GM21367 (cell line): ENCODE data around the gene PI4KA.

ENCODE experiments used
- ATAC-seq: cut with Tn5 transposase; IDR thresholded peaks from one replicate; pipeline ENCODE4 v1.9.1; 2021; ENCODE audit not compliant: unreplicated experiment

PI4KA gene

DNA sequence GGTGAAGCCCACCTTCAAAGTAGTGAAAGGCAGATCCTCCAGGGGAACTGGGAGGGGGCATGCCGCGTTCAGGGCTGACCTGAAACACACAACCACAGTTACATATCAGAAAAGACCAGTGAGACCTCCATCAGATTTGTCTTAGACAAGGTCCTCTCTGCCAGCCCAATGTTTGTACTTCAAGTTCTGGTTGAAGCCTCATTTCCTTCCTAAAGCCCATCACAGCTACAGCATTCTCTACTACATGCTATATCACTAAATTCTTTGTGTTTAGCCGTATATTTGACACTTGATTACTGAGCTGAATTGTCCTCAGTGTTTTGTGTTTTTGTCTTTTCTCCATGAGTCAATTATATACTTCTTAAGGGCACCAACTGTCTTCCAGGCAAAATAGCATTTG lies 40.1 kb downstream of the PI4KA start:
- no peak for ATAC-seq

DNA sequence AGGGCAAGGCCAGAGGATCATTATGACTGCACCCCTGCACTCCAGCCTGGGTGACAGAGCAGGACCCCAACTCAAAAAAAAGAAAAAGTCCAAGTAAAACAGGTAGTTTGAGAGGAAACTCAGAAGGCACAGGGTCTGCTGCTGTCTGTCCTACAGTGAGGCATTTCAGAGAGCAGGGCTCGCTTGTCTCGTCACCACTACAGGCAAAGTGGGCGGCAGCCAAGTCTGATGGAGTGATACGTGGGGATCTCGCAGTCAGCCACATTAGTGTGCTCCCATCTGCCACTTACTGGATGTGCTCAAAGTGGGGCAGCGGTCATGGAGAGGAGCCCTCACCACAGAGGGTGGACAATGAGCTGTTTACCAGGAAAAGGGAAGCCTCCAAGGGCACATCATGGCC lies 42.1 kb downstream of the PI4KA start:
- ATAC-seq, result no peak

DNA sequence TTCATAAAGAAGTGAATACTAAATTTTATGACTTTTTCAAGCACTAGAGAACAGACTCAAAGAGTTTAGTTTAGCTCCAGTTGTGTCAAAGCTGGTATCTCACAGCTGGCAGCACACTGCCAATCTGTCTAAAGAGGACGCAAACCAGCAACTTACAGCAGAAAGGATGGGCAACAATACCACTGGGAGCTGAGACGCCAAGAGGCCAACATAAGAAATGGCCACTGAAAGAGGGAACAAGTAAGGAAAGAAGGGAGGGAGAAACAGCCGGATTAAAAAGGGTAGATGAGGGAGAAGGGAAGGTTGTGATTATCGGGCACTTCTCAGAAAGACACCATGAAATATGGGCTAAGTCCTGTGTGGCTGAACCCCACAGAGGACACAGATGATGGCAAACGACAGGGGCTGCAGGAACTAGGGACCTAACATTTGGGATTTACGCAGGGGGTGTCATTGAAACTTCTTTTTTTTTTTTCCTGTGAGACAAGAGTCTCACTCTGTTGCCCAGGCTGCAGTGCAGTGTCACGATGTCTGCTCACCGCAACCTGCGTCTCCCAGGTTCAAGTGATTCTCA lies 43.0 kb downstream of the PI4KA start:
- ATAC-seq, result no peak

DNA sequence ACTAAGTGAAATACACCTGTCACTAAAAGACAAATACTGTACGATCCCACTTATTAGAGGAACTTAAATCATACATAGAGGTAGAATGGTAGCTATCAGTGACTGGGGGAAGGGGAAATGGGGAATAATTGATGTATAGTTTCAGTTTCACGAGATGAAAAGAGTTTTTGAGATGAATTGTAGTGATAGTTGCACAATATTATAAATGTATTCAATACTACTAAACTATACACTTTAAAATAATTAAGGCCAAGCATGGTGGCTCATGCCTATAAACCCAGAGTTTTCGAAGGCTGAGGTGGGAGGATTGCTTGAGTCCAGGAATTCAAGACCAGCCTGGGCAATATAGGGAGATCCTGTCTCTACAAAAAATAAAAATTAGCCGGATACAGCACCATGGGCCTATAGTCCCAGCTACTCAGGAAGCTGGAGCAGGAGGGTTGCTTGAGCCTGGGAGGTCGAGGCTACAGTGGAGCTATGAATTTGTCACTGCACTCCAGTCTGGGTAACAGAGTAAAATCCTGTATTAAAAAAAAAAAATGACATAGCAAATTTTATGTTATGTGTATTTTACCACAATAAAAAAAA lies 44.3 kb downstream of the PI4KA start:
- ATAC-seq, result no peak

DNA sequence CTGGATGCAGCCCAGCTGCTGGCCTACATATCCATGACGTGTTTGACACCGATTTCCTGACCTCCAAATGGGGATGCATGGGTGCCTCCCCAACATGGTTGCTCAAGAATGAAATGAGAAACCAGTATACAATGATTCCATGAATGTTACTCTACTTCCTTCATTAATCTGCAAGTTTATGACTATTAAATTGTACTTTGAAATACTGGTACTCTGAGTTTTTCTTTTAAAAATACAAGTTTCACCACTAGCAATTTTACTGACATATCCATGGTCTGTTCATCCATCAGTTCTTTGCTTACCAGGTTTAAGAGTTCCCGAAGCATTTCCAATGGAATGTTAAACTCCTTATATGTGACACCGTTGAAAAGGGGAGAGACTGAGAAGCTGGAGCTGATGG lies 45.6 kb downstream of the PI4KA start:
- ATAC-seq, result no peak

DNA sequence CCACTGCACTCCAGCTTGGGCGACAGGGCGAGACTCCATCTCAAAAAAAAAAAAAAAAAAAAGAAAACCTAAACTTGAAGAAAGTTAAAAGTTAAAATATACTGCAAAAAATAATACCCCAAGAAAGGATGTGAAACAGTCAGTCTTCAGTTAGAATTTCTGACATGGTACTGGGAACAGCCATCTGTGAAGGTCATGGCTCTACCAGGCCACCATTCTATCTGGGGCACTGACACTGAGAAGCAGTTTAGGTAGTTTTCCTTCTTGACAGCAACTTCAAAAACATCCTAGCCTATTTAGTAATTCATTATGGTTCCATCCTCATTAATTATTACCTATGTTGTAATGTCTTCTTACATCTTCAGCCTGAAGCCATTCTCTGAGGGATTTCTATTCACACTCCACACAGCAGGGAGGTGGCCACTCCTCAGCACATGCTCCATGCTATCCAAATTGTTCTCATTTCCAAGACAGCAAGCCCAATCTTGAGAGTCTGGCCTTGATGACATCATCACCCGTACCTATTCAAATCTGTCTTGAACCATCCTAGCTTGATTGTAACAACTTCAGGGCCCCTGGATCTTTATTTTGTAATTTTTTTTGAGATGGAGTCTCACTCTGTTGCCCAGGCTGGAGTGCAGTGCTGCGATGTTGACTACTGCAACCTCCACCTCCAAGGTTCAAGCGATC lies 46.5 kb downstream of the PI4KA start:
- ATAC-seq, result no peak

DNA sequence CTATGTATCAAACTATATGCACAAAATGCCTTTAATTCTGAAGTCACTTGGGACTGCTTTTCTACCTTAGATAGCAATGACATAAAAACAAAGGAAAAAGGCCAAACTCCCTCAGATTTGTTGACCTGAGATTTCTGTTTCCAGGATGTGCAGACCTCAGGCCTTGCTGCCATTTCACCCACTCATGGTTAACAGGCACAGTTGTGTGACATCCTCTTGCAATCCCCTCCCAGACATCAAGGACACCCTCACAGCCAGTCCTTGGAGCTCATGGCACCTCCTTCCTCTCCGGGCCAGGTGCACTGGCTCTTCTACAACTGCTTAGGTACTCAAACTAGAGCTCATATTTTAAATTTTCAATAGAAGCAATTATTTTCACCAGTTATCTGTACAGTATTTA lies 47.4 kb downstream of the PI4KA start:
- no peak for ATAC-seq

DNA sequence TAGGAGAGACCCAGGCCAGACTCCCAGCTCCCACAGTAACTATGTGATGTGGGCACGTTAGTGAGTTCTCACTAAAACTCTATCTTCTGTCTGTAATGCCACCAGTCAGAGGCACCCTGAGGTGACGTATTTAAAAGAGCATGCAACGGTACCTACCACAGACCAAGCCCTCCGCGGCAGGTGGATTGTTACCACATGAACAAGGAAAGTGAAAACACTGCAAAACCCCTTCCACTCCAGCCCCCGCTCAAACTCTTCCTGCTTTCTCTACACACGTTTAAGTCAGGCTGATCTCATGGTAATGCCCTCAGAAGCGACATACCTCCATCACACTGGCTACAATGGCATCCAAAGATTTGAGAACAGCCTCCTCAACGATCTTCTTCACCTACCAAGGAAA lies 48.0 kb downstream of the PI4KA start:
- no peak for ATAC-seq

DNA sequence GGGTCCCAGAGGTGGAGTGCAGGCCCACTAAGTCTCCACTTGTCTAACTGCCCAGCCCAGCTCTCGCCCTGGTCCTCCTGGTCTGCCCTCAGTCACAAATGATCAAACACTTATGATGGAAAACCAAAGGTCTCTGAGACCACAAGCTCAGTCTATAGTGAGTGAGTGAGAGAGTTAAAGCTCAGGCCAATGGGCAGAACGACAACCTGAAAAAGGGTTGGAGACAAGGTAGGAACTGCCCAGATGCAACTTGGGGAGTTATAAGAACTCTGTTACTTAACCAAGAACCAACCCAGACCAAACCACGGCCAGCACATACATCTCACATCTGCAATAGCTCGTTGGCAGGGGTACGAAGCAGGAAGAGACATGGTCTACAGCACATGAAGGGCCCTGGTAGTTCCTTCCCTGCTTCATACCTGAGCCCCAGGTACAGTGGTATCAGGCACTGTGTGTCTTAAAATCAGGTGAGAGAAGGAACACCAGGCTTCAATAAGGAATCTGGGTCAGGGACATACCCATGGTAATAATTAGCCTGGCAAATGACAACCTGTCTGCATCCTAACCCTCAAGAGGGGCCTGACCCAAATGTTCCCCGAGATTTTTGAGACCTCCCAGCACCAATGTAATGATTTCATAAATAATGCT lies 48.9 kb downstream of the PI4KA start:
- ATAC-seq, result no peak

DNA sequence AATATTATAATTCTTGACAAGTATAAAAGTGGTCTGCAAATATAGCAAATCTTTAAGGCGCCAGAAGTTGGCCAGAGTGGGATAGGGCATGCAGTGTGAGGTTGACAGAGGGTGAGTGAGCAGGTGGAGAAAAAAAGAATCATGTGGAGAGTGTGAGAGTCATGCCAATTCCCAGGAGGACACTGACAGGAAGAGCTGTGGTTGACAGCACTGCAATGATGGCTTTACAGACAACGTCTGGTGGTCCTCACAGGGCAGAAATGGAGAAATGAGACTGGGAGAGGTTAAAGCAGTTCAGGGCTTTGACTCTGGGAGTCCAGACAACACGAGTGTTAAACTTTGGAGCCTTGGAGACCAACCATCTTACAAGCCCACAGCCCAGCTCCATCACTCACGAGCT lies 49.8 kb downstream of the PI4KA start:
- ATAC-seq, result no peak

DNA sequence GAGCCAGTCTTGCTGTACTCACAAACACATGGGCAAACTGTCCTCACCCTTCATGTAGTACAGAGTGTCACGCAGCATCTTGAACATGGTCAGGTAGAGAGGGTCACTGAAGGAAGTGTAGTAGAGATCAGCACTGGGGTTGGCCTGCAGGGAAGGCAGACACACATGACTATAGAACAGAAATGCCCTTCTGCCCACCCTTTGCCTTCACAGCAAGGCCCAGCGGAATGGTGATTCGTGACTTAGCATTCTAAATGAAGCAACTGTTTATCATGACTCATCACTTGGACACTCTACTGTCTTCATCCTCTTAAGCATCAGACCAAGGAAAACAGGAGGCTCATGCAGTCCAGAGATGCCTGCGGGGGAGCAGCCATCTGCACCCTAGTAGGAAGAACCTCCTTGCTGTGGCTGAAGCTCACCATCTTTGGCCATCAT lies 51.3 kb downstream of the PI4KA start:
- ATAC-seq, result no peak

DNA sequence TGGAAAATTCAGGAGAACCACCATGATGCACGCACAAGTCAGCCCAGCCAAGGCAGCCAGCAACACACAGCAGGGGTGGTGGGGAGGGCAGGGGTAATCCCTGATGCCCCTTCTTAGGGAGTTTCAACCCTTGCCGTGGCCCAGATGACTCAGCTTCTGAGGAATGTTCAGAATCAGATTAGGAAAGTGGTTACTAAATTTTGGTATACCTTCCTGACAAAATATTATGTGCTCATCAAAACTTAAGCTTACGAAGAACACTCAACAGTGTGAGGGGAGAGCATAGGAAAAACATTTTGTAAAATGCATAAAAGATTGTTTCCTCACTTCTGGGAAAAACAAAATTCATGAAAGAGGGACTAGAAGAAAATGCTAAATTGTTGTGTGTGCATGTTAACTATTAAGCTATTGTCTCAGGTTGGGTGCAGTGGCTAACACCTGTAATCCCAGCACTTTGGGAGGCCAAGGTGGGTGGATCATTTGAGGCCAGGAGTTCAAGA lies 52.6 kb downstream of the PI4KA start:
- no peak for ATAC-seq

DNA sequence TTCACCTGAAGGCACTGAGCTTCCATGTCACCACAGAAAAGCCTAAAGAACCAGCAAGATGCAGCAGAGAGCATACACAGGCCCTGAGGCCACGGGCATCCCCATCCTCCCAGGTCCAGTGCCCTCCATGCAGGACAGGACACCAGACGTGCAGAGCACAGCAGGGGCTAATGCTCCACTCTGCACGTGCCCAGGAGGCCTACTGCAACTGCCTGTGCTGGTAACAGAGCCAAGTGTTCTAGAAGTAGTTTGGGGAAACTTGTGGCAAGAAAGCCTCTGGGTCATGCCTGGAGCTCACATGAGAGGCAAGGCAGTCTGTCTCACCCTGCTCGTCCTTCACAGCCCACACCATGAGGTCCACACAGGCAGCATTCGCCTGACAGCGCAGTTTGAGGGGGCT lies 54.0 kb downstream of the PI4KA start:
- ATAC-seq, result no peak

DNA sequence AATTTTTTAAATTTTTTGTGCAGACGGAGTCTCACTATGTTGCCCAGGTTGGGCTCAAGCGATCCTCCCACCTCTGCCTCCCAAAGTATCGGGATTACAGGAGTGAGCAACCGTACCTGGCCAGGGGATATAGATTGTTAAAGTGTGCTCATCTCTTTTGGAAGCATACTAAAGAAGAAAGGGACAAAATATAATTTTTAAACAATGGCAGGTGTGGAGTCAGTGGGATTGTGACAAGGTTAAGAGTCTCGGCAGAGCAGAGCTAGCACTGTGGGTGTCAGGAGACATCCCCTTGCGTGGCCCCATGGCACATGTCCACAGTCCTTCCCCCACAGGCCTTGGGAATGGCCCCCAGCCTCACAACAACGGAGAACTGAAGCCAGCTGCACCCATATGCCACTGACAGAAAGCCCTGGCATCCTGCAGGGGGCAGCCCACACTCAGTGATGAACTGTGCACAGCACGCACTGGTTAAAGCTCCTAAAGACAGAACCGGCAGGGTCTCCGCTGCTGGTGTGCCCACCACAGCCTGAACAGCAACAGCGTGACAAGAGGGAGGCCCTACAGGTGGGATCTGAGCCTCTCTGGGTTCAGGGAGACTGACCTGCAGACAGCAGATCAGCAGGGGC lies 54.8 kb downstream of the PI4KA start:
- ATAC-seq, result no peak

DNA sequence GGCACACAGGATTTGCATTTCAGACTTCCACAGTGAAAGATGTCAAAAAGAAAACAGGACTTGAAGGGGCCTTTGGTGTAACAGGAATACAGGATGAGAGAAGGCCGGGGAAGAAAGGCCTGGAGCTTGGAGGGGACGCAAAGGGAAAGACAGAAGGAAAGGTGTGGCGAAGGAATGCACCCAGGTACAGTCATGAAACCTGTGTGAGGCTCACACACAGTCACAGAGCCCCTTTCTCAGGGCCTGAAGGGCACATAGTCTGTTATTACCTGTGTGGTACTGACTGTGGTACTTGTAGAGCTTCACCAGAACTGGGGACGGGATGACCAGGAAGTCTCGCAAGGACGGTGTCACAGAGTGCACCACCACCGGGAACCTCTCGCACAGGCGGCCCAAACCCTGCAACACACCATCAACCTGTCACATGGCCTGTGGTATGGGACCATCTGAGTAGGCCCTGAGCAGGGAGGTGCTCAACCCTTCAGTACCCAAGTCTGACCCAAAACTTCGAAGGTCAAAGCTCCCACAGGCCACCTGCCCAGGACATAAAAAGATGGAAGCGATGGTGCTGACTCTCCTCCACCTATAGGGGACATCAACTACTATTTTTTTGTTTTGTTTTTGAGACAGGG lies 55.6 kb downstream of the PI4KA start:
- no peak for ATAC-seq

DNA sequence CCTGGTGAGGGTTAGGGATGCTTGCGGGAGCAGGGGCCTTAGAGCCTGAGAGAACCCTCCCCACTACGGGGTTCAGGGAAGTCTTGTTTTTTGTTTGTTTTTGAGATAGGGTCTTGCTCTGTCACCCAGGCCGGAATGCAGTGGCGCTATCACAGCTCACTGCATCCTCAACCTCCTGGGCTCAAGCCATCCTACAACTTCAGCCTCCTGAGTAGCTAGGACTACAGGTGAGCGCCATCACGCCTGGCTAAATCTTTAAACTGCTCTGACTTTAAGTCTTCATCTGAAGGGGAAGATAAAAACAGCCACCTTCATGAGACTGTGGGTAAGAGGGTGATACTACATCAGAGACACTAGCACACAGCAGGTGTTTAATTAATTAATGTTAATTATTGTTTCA lies 56.2 kb downstream of the PI4KA start:
- no peak for ATAC-seq

DNA sequence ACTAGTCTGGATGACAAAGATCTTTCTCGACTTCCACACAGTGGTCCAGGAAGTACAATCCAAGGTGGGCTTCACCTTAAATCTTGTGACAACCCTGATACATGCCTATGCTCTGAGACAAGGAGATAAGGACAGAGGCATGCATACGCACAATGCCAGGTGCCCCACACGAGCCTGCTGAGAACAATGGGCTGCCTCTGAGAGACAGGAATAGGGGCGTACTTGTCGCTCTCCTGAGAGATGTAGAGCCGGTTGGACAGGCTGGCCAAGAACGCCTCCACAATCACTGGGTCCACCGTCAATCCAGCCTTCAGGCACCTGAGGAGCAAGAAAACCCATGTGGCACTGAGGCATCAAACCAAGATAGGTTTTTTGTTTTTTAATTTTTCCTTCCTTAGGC lies 59.2 kb downstream of the PI4KA start:
- ATAC-seq, result no peak

DNA sequence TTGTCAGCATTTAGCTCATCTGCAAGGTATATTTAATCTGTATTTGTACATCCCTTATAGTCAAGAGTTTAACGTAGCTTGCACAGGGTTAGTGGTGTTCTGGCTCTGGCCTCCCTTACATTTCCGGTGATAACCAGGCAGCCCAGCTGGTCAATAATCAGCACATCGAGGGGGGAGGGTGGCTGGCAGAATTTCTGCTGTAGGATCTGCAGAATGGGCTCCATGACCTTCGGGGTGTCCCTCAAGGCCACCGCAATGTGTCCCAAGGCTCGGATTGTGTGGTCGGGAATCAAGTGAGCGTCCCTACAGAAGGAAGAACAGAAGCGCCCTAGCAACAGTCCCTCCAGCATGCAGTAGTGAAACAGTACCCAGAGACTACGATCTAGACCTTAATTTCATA lies 59.6 kb downstream of the PI4KA start:
- ATAC-seq, result no peak

DNA sequence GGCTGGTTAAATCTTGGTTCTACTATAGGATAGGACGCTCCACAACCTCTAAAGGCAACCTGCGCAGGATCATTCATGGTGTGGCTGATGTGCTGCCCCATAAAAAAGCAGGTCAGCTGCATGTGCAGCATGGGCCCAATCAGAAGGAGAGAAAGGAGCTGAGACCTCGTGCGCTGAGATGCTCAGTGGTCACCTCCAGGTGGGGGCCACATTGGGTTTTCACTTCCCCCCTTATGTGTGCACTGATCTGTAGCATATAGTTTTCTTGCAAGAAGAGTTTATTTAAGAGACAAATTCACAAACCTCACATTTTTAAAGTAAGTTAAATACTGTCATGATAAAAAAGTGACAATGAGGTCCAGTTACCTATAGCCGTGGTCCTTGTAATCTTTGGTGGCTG lies 60.4 kb downstream of the PI4KA start:
- ATAC-seq, result no peak

DNA sequence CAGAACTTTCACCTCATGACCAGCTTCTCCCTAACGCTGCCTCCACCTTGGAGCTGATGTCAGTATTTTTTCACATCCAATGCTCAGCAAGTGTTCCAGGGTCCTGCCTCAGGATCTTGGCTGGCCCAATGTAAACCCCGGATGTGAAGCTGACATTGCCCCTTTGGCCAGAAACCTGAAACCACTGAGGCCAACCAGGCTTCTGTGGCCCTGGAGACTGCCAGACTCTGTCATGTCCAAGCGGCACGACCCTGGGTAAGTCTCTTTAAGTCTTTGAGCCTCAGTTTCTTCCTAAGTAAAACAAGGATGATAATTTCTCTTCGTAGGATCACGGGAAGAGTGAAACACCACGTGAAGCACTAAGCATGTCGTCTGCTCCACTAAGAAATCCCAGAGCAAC lies 61.9 kb downstream of the PI4KA start:
- no peak for ATAC-seq
